Activated T-helper 17 cell treated with anti-CD3 and anti-CD28 coated beads, Interleukin-2, amount 50 U/mL, for 72 hours (primary cell): ENCODE data around the gene UBXN11. TPM values are rescaled to one million over a fixed set of nuclear protein-coding genes. Genes with fewer than 3 reads are reported as not detected.
A peak's percentile ranks its signal among the peaks of the same experiment; 100 is the strongest.
"Not testable (repeated sequence)": the region's sequence is repeated elsewhere in the genome, so short reads cannot be mapped to it uniquely, and the experiment has no call there.

Experiments used
- ATAC-seq: fragments of 150-1000 bp; cut with Tn5 transposase; replicated peaks from 2 replicates; pipeline ENCODE4 v1.10.0; 2021; ENCODE audit warnings: mild to moderate bottlenecking, moderate library complexity
- H3K27ac Mint-ChIP-seq: one replicate; pipeline ENCODE4 v1.8.0; 2022; ENCODE audit warnings: mixed read lengths
- H3K27me3 Mint-ChIP-seq: one replicate; pipeline ENCODE4 v1.8.0; 2022; ENCODE audit warnings: mixed read lengths
- H3K36me3 Mint-ChIP-seq: one replicate; pipeline ENCODE4 v1.8.0; 2022; ENCODE audit warnings: low read depth, mild to moderate bottlenecking, mixed read lengths
- H3K4me1 Mint-ChIP-seq: one replicate; pipeline ENCODE4 v1.8.0; 2022; ENCODE audit warnings: mixed read lengths
- H3K4me3 Mint-ChIP-seq: one replicate; pipeline ENCODE4 v1.8.0; 2022; ENCODE audit warnings: mild to moderate bottlenecking, mixed read lengths
- H3K9me3 Mint-ChIP-seq: one replicate; pipeline ENCODE4 v1.8.0; 2022; ENCODE audit warnings: mixed read lengths
- total RNA-seq, 2 donors: library from RNA; stranded (reverse); gene quantifications; one replicate each; pipeline ENCODE4 v1.2.3, GENCODE V29; 2022

UBXN11 gene
- total RNA-seq, 2 donors from 2014 or later = 17.9 to 23.2 TPM

DNA sequence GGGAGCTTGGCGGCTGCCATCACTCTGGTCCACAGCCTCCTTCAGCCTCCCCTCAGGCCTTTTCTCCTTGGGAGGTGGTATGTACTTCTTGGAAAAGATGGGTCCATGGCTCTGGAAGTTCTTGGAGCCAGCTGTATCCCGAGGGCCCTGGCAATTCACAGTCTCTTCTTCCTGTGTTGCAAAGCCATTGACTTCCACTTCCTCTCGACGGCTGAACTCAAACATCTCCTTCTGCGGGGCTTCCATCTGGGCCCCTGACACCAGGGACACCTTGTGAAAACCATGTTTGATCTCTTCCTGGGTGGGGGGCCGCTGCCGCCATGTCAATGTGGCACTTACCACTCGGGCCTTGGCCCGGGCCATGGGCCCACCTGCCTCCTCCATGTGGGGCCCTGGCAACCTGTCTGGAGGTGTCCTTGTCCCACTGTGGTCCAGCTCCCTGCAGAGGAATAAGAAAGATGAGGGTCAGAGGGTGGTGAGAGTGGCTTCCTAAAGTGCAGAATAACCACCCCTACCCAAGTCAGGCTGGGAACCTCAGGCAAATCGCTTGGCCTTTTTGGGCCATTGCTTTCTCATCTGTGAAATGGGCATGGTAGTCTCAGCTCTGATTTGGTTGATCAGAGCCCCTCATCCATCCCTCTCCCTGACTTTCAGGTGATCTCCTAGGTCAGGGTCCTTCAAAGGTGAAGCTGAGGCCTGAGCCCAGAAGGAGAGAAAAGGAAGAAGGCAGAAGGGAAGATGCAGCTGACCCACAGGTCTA, 40.0 kb upstream of the UBXN11 start:
- Mint-ChIP-seq H3K36me3 (no peaks in the 10 kb centered on the region), H3K9me3 (no peaks in the 10 kb centered on the region), H3K4me1 (no peaks in the 10 kb centered on the region), H3K27me3 (no peaks in the 10 kb centered on the region), H3K4me3 (no peak overlapping the region), H3K27ac (no peak overlapping the region)
- no peak for ATAC-seq

DNA sequence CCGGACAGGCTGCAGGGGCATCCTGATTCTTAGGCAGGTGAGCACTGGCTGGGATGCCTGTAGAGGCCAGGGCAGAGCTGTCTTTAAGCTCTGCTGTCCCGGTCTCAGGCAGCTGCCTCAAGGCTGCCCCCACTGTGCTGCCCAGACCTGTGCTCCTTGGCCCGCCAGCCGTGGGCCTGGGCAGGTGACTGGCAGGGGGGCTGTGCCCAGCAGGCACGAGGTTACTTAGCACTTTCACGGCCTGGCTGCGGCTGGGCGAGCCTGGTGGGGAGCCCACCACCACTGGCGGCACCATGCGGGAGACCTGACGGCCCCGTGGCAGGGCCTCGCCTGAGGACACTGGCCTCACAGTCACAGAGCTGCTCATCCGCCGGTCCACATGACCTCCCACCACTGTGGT, 39.3 kb upstream of the UBXN11 start:
- Mint-ChIP-seq H3K9me3 (no peaks in the 10 kb centered on the region), H3K4me1 (no peaks in the 10 kb centered on the region), H3K4me3 (no peak overlapping the region), H3K36me3 (no peaks in the 10 kb centered on the region), H3K27ac (no peak overlapping the region), H3K27me3 (no peaks in the 10 kb centered on the region)
- ATAC-seq = no peak

DNA sequence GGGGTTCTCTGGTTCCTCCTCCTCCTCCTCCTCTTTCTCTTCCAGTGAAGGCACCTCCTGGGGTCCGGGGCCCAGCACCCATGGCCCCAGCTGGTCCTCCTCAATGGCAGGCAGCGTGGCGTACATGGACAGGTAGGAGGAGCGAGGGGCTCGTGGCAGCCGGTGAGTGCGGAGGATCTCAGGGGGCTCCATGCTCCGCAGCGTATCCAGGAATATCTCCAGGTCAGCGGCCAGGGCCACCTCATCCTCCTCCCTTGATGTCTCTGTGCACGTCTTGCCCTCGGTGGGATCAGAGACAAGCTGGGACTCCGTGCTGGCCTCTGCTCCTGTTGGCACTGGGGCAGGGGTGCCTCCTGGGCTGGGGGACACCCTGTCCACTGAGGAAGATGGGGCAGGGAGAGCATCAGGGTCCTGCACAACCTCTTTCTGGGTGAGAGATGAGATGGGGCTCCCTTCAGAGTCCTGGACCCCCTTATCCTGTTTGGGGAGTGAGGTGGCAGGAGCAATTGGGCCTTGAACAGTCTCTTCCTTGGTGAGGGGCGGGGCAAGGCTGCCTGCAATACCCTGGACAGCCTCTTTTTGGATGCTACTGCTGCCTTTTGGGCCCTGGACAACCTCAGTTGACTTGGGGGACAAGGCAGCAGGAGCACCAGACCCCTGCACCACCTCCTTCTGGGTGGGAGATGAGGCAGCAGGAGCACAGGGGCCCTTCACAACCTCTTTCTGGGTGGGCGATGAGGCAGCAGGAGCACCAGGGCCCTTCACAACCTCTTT, 37.9 kb upstream of the UBXN11 start:
- H3K9me3 Mint-ChIP-seq = no peaks in the 10 kb centered on the region
- no peaks in the 10 kb centered on the region for H3K27me3 Mint-ChIP-seq
- H3K4me1 Mint-ChIP-seq = no peaks in the 10 kb centered on the region
- ATAC-seq = no peak
- H3K27ac Mint-ChIP-seq = no peak overlapping the region
- H3K36me3 Mint-ChIP-seq = no peaks in the 10 kb centered on the region
- no peak overlapping the region for H3K4me3 Mint-ChIP-seq

DNA sequence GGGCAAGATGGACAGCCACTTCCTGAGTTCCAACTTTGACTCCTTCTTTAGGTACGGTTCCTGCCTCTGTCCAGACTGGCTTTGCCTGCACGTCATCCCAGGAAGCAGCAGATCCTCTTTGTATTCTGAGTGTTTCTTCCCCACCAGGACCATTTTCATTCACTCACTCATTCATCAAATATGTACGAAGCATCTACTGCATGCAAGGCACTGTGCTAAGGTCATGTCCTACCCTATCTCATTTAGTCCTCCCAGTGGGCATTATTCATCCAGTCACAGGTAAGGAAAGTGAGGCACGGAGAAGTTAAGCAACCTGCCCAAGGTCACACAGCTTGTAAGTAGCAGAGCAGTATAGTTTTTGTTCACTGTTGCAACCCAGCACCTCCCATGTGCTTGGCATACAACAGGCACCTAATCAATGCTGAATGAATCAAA, 33.6 kb upstream of the UBXN11 start:
- Mint-ChIP-seq H3K27me3 (no peaks in the 10 kb centered on the region), H3K27ac (no peak overlapping the region), H3K36me3 (no peaks in the 10 kb centered on the region), H3K4me1 (no peaks in the 10 kb centered on the region), H3K4me3 (no peak overlapping the region), H3K9me3 (no peaks in the 10 kb centered on the region)
- no peak for ATAC-seq

DNA sequence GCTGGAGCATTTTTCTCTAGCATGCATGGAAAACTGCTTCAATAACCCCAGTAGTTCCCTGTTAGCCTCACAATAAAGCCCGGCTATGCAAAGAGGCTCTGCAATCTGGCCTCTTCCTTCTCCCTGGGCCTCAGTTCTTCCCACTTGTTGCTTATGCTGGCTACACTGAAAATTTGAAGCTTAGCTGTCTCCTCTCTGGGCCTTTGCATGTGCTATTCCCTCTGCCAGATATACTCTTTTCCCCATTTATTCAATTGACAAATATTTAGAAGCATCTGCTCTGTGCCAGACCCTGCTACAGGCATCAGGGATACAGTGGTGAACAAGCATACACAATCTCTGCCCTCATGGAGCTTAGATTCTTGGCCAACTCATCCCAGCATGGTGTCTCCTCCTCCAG, 32.2 kb upstream of the UBXN11 start:
- ATAC-seq = no peak
- Mint-ChIP-seq H3K36me3 (no peaks in the 10 kb centered on the region), H3K27ac (peak overlapping the region; percentile 17), H3K4me3 (no peak overlapping the region), H3K4me1 (no peaks in the 10 kb centered on the region), H3K27me3 (no peaks in the 10 kb centered on the region), H3K9me3 (no peaks in the 10 kb centered on the region)

DNA sequence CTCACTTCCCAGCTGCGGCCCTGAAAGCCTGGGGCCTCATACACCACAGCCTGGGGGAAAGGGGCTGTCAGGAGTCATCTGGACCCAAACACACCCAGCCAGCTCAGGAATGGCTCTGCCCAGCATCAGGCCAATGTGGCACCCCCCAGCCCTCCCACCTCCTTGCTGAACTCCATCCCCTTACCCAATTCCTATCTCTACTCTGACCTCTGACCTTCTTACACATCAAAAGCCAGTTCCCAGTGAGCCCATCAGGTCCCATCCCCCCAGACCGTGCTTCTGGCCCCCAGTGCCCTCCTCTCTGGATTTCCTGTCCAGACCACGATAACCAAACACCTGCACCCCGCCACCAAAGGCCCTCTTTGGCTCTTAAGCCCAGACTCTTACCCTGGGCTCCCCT, 31.2 kb upstream of the UBXN11 start:
- ATAC-seq = no peak
- H3K27me3 Mint-ChIP-seq = no peaks in the 10 kb centered on the region
- H3K9me3 Mint-ChIP-seq = no peaks in the 10 kb centered on the region
- H3K36me3 Mint-ChIP-seq = no peaks in the 10 kb centered on the region
- peak overlapping the region; percentile 18 for H3K4me3 Mint-ChIP-seq
- H3K27ac Mint-ChIP-seq = no peak overlapping the region
- H3K4me1 Mint-ChIP-seq = no peaks in the 10 kb centered on the region

DNA sequence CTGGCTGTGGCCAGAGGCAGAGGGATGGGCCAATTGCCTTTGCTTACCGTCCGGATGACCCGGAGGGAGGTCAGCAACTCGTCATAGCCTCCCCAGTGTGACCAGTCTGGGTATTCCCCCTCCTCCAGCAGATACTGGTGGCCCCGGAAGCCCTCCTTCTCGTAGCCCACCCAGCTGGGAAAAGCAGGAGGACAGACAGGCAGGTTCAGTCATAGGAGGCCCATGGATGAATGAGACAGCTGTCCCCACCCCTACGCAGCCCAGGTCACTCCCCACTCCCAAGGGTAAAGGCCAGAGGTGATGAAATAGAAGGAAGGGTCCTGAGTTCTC, 30.7 kb upstream of the UBXN11 start:
- no peaks in the 10 kb centered on the region for H3K27me3 Mint-ChIP-seq
- no peaks in the 10 kb centered on the region for H3K4me1 Mint-ChIP-seq
- H3K27ac Mint-ChIP-seq = no peak overlapping the region
- no peak for ATAC-seq
- no peaks in the 10 kb centered on the region for H3K9me3 Mint-ChIP-seq
- H3K4me3 Mint-ChIP-seq = peak overlapping the region; percentile 87
- H3K36me3 Mint-ChIP-seq = no peaks in the 10 kb centered on the region

DNA sequence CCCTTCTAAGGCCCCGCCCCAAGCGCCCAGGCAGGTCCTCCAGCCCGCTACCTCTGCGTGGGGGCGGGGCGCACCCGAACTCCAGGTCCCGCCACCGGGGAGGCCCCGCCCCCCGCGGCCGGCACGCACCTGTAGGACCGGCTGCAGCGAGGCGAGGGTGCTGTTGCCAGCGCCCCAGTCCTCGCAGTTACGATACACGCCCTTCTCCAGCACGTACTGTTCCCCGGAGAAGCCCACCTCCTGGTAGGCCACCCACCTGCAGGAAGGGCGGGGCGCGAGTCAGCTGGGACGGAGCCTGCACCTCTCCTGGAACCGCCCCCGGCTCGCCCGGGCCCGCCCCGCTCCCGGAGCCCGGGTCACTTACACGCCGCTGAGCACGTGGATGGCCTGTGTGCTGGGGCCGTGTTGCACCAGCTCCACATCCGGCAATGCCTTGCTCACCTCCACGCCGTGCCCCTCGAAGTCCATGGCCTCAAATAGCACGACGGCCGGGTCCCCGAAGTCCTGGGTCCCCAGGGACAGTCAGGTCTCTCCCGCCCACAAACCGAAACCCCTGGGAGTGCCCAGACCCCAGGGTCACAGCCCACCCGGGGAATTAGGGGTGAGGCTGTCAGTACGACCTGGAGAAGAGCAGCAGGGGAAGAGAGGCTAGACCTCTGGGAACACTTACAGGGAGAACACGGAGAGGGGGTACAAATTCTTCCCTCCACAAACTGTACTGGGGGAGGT, 30.2 kb upstream of the UBXN11 start:
- ATAC-seq = peak; percentile 97
- Mint-ChIP-seq H3K9me3 (no peaks in the 10 kb centered on the region), H3K4me3 (peak overlapping the region; percentile 87), H3K27me3 (no peaks in the 10 kb centered on the region), H3K4me1 (no peaks in the 10 kb centered on the region), H3K36me3 (no peaks in the 10 kb centered on the region), H3K27ac (no peak overlapping the region)

DNA sequence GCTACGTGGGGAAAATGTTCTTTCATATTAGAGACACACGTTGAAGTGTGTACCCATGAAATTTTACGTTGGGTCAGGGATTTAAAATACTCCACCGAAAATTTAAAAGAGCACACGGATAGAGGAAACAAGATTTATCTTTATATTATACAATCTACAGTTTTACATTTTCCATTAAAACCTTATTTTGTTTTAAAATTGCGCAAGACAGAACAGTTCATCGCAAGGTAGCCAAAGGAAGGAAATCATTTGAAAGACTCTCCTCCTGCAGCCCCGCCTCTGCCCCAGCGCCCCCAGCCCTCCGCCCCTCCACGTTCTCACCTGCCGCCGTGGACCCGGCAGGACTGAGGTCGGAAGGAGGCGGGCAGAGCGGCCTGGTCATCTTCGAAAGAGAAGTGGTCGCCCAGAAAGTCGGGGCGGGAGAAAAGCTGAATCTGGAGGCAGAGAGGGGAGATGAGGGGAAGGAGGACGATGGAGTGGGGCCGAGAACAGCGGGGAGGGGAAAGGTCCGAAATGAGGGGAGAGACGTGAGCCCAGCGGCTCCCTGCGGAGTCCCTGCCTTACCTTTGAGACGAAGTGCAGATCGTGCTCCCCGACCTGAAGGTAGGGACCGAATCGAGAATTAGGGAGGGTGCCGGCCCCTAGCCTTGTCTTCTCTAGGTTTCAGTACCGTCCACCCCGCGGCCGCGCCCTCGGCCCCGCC, 29.5 kb upstream of the UBXN11 start:
- peak; percentile 13 for ATAC-seq
- Mint-ChIP-seq H3K4me3 (peak overlapping the region; percentile 87), H3K4me1 (no peaks in the 10 kb centered on the region), H3K36me3 (no peaks in the 10 kb centered on the region), H3K27me3 (no peaks in the 10 kb centered on the region), H3K27ac (no peak overlapping the region), H3K9me3 (no peaks in the 10 kb centered on the region)

DNA sequence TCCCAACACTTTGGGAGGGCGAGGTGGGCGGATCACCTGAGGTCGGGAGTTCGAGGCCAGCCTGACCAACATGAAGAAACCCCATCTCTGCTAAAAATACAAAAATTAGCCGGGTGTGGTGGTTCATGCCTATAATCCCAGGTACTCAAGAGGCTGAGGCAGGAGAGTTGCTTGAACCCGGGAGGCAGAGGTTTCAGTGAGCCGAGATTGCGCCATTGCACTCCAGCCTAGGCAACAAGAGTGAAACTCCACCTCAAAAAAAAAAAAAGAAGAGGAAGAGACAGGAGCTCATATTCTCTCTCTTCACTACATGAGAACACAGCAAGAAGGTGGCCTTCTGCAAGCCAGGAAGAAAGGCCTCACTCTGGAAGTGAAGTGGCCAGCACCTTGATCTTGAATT, 26.9 kb upstream of the UBXN11 start:
- H3K27me3 Mint-ChIP-seq, H3K9me3 Mint-ChIP-seq, H3K36me3 Mint-ChIP-seq, H3K4me1 Mint-ChIP-seq, H3K4me3 Mint-ChIP-seq, H3K27ac Mint-ChIP-seq, ATAC-seq: not testable (repeated sequence)

DNA sequence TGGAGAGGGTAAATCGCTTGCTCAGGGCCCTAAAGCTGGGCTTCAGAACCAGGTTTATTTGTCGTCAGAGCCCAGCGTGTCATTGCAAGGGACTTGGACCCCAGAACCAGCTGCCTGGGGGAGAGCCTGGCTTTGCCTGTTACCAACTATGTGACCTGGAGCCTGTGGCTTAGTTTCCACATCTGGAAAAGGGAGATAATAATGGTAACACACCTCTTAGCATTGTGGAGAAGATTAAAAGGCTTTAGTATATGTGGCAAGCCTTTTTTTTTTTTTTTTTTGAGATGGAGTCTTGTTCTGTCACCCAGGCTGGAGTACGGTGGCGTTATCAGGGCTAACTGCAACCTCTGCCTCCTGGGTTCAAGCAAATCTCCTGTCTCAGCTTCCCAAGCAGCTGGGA, 23.8 kb upstream of the UBXN11 start:
- H3K4me3 Mint-ChIP-seq = no peak overlapping the region
- H3K36me3 Mint-ChIP-seq = no peaks in the 10 kb centered on the region
- no peaks in the 10 kb centered on the region for H3K27me3 Mint-ChIP-seq
- ATAC-seq = no peak
- H3K9me3 Mint-ChIP-seq = no peaks in the 10 kb centered on the region
- no peaks in the 10 kb centered on the region for H3K4me1 Mint-ChIP-seq
- no peak overlapping the region for H3K27ac Mint-ChIP-seq

DNA sequence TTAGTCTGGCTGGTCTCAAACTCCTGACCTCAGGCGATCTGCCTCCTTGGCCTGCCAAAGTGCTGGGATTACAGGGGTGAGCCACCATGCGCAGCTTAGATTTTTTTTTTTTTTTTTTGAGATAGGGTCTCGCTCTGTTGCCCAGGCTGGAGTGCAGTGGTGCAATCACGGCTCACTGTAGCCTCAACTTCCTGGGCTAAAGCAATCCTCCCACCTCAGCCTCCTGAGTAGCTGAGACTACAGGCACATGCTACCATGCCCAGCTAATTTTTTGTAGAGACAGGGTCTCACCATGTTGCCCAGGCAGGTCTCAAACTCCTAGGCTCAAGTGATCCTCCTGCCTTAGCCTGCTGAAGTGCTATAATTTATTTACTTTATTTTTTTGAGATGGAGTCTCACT, 22.9 kb upstream of the UBXN11 start:
- not testable (repeated sequence) for H3K27me3 Mint-ChIP-seq, H3K9me3 Mint-ChIP-seq, H3K27ac Mint-ChIP-seq, H3K4me3 Mint-ChIP-seq, H3K4me1 Mint-ChIP-seq, H3K36me3 Mint-ChIP-seq, ATAC-seq

DNA sequence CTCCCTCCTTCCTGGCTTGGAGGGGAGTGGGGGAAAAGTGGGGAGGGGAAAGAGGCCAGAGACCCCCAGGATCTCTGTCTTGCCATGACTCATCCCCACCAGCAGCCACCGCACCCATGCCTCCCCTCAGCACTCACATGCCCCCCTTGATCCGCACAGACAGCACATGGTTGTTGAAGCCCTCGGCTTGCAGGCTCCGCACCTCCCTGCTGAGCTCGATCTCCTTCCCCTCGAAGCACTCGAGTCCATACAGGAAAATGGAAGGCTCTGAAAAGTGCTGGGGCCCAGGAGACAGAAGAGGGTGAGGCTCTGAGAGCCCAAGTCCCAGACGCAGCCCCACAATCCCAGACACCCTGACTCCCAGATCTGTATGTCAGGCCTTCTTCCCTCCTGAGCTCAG, 22.2 kb upstream of the UBXN11 start:
- no peaks in the 10 kb centered on the region for H3K4me1 Mint-ChIP-seq
- ATAC-seq = no peak
- peaks cover 10% of the 10 kb centered on the region for H3K36me3 Mint-ChIP-seq
- no peaks in the 10 kb centered on the region for H3K27me3 Mint-ChIP-seq
- H3K9me3 Mint-ChIP-seq = no peaks in the 10 kb centered on the region
- no peak overlapping the region for H3K27ac Mint-ChIP-seq
- H3K4me3 Mint-ChIP-seq = no peak overlapping the region

DNA sequence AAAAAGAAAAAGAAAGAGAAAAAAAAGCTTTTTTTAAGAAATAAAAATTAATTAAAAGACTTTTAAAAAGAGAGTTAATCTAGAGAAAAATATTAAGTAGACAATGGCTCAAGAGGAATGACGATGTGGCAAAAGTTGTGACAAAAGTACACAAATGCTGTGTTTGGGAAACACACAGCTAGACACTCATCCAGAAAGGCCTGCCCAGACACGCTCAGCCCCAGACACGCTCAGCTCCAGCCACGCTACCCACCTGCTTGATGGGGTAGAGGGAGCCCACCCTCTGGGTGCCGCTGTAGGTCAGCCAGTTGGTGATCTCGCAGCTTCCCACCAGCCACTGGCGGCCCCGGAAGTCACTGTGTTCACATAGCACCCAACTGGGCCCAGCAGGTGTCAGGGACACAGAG, 21.5 kb upstream of the UBXN11 start:
- Mint-ChIP-seq H3K36me3 (peaks cover 16% of the 10 kb centered on the region), H3K9me3 (no peaks in the 10 kb centered on the region), H3K27ac (no peak overlapping the region), H3K4me3 (no peak overlapping the region), H3K4me1 (no peaks in the 10 kb centered on the region), H3K27me3 (no peaks in the 10 kb centered on the region)
- no peak for ATAC-seq
